ENCODE measurements around the gene DGKB.

Gene DGKB

GRCh38 chr7:14676896-14677295 lies 225.7 kb downstream of the DGKB start:
- no peak for DNase-seq

DNA sequence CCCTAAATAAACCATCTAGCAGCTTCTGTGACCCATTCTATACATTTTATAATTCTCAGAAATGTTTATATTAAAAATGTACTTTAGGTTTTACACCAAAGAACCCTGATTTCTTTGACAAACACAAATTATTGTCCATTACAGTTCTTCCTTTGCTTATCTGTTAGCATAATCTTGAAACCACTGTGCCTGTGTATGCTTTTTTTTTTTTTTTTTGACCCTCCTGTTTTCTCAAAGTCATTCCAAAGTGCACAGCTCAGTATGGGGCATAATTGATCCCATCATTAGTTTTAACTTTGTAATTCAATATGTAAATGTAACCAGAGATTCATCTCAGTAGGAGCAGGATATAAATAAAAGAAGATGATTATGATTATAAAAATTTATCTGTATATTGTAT lies 229.3 kb downstream of the DGKB start:
- DNase-seq, result no peak

- DNase-seq, result no peak
Observed at GRCh38 chr7:14666913-14667312, 235.6 kb downstream of the DGKB start.

GRCh38 chr7:14666304-14666703 lies 236.2 kb downstream of the DGKB start:
- DNase-seq, result no peak

GRCh38 chr7:14639801-14640200 lies 262.8 kb downstream of the DGKB start:
- no peak for DNase-seq

DNA sequence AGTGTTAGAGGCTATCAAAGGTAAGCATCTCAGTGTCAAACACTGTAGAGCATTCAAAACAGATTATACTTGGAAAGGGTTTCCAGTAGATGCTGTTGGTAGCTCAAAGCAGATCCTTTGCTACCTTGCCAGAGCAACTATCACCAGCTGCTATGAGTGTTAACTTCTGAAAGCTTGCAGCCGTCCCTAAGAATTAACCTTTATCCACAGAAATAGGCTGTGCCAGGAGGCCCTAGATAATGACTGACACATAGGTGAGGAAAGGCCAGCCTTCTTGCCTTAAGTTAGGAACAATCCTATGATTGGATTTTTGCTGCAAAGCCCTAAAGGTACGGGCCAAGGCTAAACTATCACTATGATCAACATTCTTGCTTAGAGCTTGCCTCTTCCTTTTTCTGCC lies 263.2 kb downstream of the DGKB start:
- DNase-seq, result no peak

DNA sequence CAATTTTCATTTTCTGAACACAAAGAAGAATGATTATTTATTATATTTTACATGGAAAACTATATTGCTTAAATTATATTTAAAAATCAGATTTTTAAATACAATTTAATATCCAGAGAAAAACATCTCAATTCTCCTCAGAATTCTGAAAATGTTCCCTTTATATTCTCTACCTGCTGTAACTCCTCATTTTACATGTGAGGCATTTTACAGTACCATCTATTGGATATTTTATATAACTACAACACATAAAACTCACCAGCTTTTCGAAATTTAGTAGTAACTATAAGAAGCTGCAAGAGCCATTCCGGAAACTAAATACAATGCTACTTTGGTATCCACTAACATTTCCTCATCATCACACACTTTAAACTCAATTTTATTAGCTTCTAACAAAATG lies 264.6 kb downstream of the DGKB start:
- no peak for DNase-seq

GRCh38 chr7:14635955-14636354 lies 266.6 kb downstream of the DGKB start:
- no peak for DNase-seq

- no peak for DNase-seq
Observed at GRCh38 chr7:14630048-14630447, 272.5 kb downstream of the DGKB start.

DNA sequence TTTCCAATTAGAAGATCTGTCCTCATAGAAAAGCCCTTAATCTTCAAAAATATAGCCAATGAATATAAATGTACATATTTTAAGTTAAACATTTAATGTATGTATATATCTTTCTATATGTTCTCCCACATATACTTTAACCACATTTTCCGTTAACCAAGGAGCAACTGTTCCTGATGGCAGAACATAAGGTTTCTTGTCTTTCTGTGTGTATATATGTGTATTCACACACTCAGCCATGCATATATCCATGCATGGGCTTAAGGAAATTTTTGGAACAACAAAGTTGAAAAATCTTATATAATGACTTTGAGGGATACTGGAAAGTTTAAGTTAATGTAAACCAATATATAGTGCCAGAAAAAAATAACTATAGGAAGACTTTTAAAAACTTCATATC lies 274.0 kb downstream of the DGKB start:
- DNase-seq, result no peak

DNA sequence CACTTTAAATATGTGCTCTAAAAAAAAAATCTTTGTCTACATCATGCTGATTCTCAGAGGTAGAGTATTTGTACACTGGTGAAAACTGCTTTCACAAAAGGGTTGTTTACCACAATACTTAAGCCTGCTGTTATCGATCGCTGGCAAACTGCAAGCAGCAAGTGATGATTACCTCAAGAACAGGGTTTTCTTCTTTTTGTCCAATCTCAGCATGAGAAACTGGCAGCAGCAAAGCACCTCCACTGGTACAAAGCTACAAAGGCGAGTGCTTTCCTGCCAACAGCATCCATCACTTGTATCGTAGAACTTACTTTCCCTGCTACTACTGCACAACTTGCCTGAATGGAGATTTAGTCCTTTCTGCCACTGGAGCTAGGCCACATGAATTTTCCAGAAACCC lies 276.5 kb downstream of the DGKB start:
- no peak for DNase-seq

DNA sequence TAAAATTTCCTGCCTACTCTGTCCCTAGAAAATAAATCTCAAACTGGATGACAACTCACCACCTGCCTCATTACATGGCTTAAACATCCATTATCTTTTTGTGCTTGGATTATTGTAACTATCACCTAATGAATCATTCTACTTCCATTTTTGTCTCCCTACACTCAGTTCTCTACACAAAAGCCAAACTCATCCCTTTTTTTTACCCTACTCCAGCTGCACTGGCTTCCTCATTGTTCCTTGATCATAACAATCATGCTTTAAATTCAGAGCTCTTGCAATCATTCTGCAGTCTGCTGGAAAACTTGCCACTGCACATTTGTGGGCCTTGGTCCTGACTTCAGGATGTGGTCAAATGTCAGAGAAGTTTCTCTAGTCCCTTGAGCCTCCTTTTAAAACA lies 280.0 kb downstream of the DGKB start:
- no peak for DNase-seq

DNA sequence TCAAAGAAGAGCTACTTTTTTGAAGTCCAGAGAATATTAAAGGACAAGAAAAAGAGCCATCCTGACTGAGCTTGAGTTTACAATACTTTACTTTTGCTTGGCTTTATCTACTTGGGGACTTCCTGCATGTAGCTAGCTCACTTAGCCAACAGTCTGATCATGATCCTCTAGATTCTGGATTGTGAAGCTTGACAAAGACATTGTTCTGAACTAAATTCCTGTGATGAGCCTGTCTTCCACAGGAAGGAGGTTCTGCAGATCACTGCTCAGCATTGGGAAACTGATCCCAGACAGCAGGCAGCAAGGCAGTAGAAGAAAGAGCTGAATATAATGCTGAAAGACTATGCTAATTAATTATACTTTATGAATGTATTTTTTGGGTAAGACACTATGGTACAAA lies 296.4 kb downstream of the DGKB start:
- no peak for DNase-seq

DNA sequence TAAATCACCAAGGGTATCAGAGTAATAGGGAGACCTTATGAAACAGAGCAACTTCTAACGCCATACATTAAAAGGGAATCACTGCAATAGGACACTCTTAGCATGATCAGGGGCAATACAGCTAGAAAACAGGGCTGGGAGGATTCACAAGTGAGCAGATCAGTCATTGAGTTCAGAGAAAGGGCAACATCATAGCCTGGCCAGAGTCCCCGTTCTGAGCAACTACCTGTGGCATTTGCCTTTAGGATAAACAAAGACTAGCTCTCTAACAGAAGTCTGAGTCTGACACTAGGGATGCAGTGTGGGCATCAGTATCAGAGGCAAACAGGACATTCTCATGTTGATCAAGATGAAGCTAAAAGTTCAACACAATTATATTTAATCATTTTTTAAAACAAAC lies 297.9 kb downstream of the DGKB start:
- DNase-seq, result no peak

- no peak for DNase-seq
Observed at GRCh38 chr7:14602851-14603250, 299.7 kb downstream of the DGKB start.

DNA sequence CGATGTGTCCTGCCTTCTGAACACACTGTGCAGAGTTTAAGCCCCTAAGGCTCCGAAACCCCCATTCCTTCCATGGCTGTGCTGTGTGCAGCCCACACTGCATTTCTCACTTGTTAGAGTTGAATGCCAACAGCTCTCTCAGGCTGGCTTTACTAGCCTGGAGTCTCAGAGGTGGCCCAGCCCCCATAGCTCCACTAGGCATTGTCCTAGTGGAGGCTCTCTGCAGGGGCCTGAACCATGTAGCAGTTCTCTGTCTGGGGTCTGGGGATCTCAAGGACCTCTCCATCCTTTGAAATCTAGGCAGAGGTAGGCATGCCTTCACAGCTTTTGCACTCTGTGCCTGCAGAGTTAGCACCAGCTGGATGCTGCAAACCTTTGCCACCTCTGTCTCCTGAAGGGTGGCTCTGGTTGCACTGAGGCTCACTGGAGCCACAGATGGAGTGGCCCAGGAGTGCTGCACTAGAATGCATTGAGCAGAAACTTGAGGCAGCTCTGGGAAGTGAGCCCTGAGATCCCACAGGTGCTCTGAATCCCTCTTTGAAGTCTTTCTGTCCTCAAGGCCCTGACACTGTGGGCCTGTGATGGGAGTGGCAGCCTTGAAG lies 301.7 kb downstream of the DGKB start:
- no peak for DNase-seq

DNA sequence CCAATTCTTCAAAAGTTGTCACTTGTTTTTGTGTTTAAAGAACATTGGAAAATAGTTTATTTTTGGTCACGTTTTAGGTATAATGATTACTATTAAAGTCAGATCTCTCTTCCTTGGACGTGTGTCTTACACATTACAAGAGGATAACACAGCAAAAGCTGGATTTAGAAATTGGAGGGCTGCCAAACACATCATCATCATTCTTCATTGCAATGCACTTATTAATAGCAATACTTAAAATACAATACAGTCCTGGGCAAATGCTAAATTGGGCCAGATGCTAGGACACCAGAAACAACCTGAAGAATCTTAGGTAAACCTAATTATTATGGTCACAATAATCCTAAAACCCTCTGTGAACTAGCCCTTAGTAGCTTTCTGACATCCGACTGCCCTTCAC lies 303.6 kb downstream of the DGKB start:
- DNase-seq, result no peak

DNA sequence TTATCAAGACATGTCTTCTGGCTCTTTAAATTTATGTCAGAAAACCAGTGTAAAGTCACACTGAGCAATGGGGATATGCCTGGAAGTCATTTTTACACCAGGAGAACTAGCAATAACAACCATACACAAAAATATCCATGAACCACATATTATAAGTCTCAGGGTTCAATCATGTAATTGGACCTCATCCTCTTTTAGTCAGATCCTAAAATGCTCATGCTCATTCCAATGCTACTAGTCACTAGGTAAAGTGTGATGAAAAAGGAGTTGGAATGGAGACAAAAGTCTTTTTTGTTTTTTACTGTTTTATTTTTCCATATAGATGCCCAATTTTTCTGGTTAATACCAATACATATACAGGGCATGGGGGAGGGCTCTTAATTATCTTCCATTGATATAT lies 306.1 kb downstream of the DGKB start:
- DNase-seq, result no peak

DNA sequence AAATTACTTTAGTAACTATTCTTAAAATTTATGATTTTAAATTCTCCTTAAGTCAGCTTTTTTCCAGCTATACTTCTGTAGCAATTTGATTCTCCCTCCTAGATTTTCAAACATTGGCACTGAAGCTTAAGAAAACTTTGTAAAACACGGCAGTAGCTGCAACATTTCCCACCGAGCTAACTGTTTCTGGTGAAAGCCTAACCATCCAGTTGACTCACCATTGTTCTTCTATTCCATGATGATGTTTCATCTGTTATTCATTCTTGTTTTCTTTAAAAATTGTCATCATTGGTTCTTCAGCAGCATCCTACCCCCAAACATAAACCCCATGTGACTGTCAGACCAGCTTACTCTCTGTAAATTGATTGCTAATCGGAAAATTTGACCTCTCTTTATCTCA lies 312.3 kb downstream of the DGKB start:
- DNase-seq, result no peak

DNA sequence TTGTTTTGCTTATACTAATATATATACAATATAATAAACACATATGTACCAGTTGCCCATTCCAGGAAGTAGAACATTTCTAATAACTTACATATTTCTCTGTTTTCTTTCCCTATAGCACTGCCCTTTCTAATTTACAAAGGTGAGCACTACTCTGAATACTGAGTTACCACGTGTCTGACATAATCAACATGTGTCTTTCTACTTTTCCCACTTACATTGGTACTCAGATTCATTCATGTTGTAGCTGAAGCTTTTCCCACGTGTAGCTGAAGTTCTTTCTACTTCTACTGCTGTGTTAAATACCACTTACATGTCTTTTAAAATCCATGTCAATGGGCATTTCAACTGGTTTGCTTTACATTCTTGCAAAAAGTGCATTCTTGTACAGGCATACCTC lies 317.3 kb downstream of the DGKB start:
- DNase-seq, result no peak

- no peak for DNase-seq
Observed at GRCh38 chr7:14583518-14583917, 319.0 kb downstream of the DGKB start.

DNA sequence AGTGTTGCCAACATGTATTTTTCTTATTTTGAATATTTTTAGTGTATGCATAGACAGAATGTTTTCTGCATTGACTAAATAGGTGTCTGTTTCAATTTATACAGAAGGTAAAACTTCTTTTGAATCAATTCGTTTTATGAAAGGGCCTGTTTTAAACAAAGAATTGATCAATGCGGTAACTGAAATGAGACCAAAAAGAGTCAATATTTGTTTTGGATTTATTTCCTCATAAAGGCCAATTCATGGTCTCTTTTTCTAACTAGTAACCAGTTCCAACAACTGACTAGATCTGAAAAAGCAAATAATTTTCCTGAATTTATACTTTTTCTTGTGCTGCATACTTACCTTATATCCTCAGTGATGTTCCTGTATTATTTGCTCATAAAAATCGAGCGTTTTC lies 320.5 kb downstream of the DGKB start:
- no peak for DNase-seq

- no peak for DNase-seq
Observed at GRCh38 chr7:14579971-14580370, 322.6 kb downstream of the DGKB start.

DNA sequence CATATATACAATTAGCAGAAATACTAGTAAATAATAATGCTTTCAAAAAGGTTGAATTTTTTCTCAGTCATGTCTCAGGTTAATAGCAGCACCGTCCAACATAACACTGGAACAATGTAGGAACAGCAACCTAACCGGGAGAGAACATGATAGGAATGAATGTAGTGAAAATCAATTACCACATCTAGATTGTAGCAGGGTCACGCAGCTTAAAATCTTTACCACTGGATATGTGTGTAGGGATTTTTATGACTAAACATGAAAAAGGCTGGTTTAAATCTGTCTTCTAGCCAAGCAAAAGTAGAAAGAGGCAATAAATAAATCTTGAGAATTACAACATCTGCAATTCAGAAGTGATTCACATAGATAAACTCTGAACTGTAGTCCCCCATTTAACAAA lies 326.0 kb downstream of the DGKB start:
- DNase-seq, result no peak

GRCh38 chr7:14570750-14571607 lies 331.6 kb downstream of the DGKB start:
- DNase-seq, result no peak
